Cardiac fibroblast (primary cell): Measurements from ENCODE around the gene PACSIN2.

Source experiments
- DNase-seq, 2 donors: peaks; one replicate each; pipeline versions ENCODE4 v3.0.0 to v3.0.0-alpha.2; 2010; ENCODE audit warnings: low read depth in 2 of 2
- H3K4me3 ChIP-seq, 2 donors: replicated peaks in 1 of 2; 1 replicate in 1 of 2; 2 replicates in 1 of 2; pipeline ENCODE4 v1.5.1; 2011; ENCODE audit warnings: low read depth in 2 of 2, low read length in 2 of 2, mild to moderate bottlenecking in 2 of 2, moderate library complexity in 1 of 2
- CTCF ChIP-seq: IDR thresholded peaks from one replicate; pipeline ENCODE4 v1.5.1; 2011; ENCODE audit warnings: low read depth, mild to moderate bottlenecking, low read length, inconsistent platforms

The PACSIN2 gene

GRCh38 chr22:42909363-42910058 lies 105.4 kb downstream of the PACSIN2 start:
- DNase-seq = no peak
- H3K4me3 ChIP-seq = no peak overlapping the region
- TF ChIP-seq CTCF = no peak

GRCh38 chr22:42908374-42908746 lies 106.6 kb downstream of the PACSIN2 start:
- TF ChIP-seq CTCF = no peak
- no peak for DNase-seq
- H3K4me3 ChIP-seq = no peak overlapping the region

- peak; percentile 18 to 46 for DNase-seq
- H3K4me3 ChIP-seq = no peak overlapping the region
- TF ChIP-seq CTCF = no peak
Measured at GRCh38 chr22:42907404-42908373, 107.3 kb downstream of the PACSIN2 start.

GRCh38 chr22:42906605-42907348 lies 108.2 kb downstream of the PACSIN2 start:
- peak in 1 of 2 donors; percentile 86 for DNase-seq
- H3K4me3 ChIP-seq = no peak overlapping the region
- TF ChIP-seq CTCF = no peak

- TF ChIP-seq CTCF = no peak
- DNase-seq = no peak
Measured at GRCh38 chr22:42905702-42906183, 109.2 kb downstream of the PACSIN2 start.

GRCh38 chr22:42905217-42905616 lies 109.7 kb downstream of the PACSIN2 start:
- no peak for DNase-seq
- TF ChIP-seq CTCF = no peak
- H3K4me3 ChIP-seq = no peak overlapping the region

More at GRCh38 chr22:42905702-42906183, 109.2 kb downstream of the PACSIN2 start:
- no peak overlapping the region for H3K4me3 ChIP-seq
